Activated T-helper 17 cell treated with anti-CD3 and anti-CD28 coated beads, Interleukin-2, amount 50 U/mL, for 72 hours (primary cell): ENCODE results near the gene NOXA1. TPM values are rescaled to one million over a fixed set of nuclear protein-coding genes. Genes with fewer than 3 reads are reported as not detected.
A peak's percentile ranks its signal among the peaks of the same experiment; 100 is the strongest.

Source experiments
- ATAC-seq: fragments of 150-1000 bp; cut with Tn5 transposase; replicated peaks from 2 replicates; pipeline ENCODE4 v1.10.0; 2021; ENCODE audit warnings: mild to moderate bottlenecking, moderate library complexity
- H3K27ac Mint-ChIP-seq: one replicate; pipeline ENCODE4 v1.8.0; 2022; ENCODE audit warnings: mixed read lengths
- H3K27me3 Mint-ChIP-seq: one replicate; pipeline ENCODE4 v1.8.0; 2022; ENCODE audit warnings: mixed read lengths
- H3K36me3 Mint-ChIP-seq: one replicate; pipeline ENCODE4 v1.8.0; 2022; ENCODE audit warnings: low read depth, mild to moderate bottlenecking, mixed read lengths
- H3K4me1 Mint-ChIP-seq: one replicate; pipeline ENCODE4 v1.8.0; 2022; ENCODE audit warnings: mixed read lengths
- H3K4me3 Mint-ChIP-seq: one replicate; pipeline ENCODE4 v1.8.0; 2022; ENCODE audit warnings: mild to moderate bottlenecking, mixed read lengths
- H3K9me3 Mint-ChIP-seq: one replicate; pipeline ENCODE4 v1.8.0; 2022; ENCODE audit warnings: mixed read lengths
- total RNA-seq, 2 donors: library from RNA; stranded (reverse); gene quantifications; one replicate each; pipeline ENCODE4 v1.2.3, GENCODE V29; 2022

NOXA1 gene
- total RNA-seq, 2 donors from 2014 or later = 0.39 to 0.58 TPM

GRCh38 chr9:137477778-137478612, 54.8 kb downstream of the NOXA1 start:
- ATAC-seq = no peak
- peaks cover 16% of the 10 kb centered on the region for H3K9me3 Mint-ChIP-seq
- no peaks in the 10 kb centered on the region for H3K27me3 Mint-ChIP-seq
- H3K4me1 Mint-ChIP-seq = no peaks in the 10 kb centered on the region
- no peak overlapping the region for H3K27ac Mint-ChIP-seq
- H3K36me3 Mint-ChIP-seq = no peaks in the 10 kb centered on the region
- H3K4me3 Mint-ChIP-seq = no peak overlapping the region

GRCh38 chr9:137478613-137478961, 55.4 kb downstream of the NOXA1 start:
- no peak overlapping the region for H3K4me3 Mint-ChIP-seq
- H3K27me3 Mint-ChIP-seq = no peaks in the 10 kb centered on the region
- no peaks in the 10 kb centered on the region for H3K36me3 Mint-ChIP-seq
- no peaks in the 10 kb centered on the region for H3K4me1 Mint-ChIP-seq
- H3K9me3 Mint-ChIP-seq = peaks cover 12% of the 10 kb centered on the region
- no peak for ATAC-seq
- no peak overlapping the region for H3K27ac Mint-ChIP-seq

- no peaks in the 10 kb centered on the region for H3K36me3 Mint-ChIP-seq
- no peaks in the 10 kb centered on the region for H3K27me3 Mint-ChIP-seq
- ATAC-seq = no peak
- peaks cover 10% of the 10 kb centered on the region for H3K9me3 Mint-ChIP-seq
- H3K4me1 Mint-ChIP-seq = no peaks in the 10 kb centered on the region
- no peak overlapping the region for H3K27ac Mint-ChIP-seq
- no peak overlapping the region for H3K4me3 Mint-ChIP-seq
Observed at GRCh38 chr9:137478962-137479861, 56.0 kb downstream of the NOXA1 start.

- Mint-ChIP-seq H3K27me3 (no peaks in the 10 kb centered on the region), H3K27ac (no peak overlapping the region), H3K4me3 (no peak overlapping the region), H3K9me3 (peaks cover 8% of the 10 kb centered on the region), H3K4me1 (no peaks in the 10 kb centered on the region), H3K36me3 (no peaks in the 10 kb centered on the region)
- ATAC-seq = no peak
Observed at GRCh38 chr9:137479892-137480685, 56.9 kb downstream of the NOXA1 start.

- no peaks in the 10 kb centered on the region for H3K36me3 Mint-ChIP-seq
- no peak overlapping the region for H3K27ac Mint-ChIP-seq
- no peaks in the 10 kb centered on the region for H3K4me1 Mint-ChIP-seq
- no peak overlapping the region for H3K4me3 Mint-ChIP-seq
- no peaks in the 10 kb centered on the region for H3K27me3 Mint-ChIP-seq
- H3K9me3 Mint-ChIP-seq = peaks cover 4% of the 10 kb centered on the region
- ATAC-seq = no peak
Observed at GRCh38 chr9:137480686-137481683, 57.8 kb downstream of the NOXA1 start.

- no peaks in the 10 kb centered on the region for H3K27me3 Mint-ChIP-seq
- H3K4me3 Mint-ChIP-seq = no peak overlapping the region
- H3K9me3 Mint-ChIP-seq = no peaks in the 10 kb centered on the region
- no peak overlapping the region for H3K27ac Mint-ChIP-seq
- ATAC-seq = peak; percentile 7
- no peaks in the 10 kb centered on the region for H3K36me3 Mint-ChIP-seq
- H3K4me1 Mint-ChIP-seq = no peaks in the 10 kb centered on the region
Observed at GRCh38 chr9:137482094-137482781, 59.0 kb downstream of the NOXA1 start.

Other genes with a start within 250 kb of the NOXA1 start
- gene ANAPC2, start 234.8 kb upstream of the NOXA1 start, total RNA-seq = 10 to 100 TPM; 50.6 to 53.1 TPM
- gene SSNA1, start 234.7 kb upstream of the NOXA1 start, total RNA-seq = 10 to 100 TPM; 43.7 to 84.7 TPM
- 1 to 10 TPM; 5.5 to 9.4 TPM for gene TPRN, start 222.7 kb upstream of the NOXA1 start, total RNA-seq
- gene TMEM203, start 217.7 kb upstream of the NOXA1 start, total RNA-seq = 10 to 100 TPM; 19.3 to 27.3 TPM
- 10 to 100 TPM; 20.5 to 40.2 TPM for gene NDOR1, start 217.7 kb upstream of the NOXA1 start, total RNA-seq
- 1 to 10 TPM; 3.5 to 7.4 TPM for gene RNF208, start 201.2 kb upstream of the NOXA1 start, total RNA-seq
- under 1 TPM; 0.32 to 0.40 TPM for gene CYSRT1, start 198.2 kb upstream of the NOXA1 start, total RNA-seq
- gene RNF224, start 195.9 kb upstream of the NOXA1 start, total RNA-seq = under 1 TPM in 1 of 2 donors, not detected in 1; 0.17 TPM
- not detected for gene SLC34A3, start 192.5 kb upstream of the NOXA1 start, total RNA-seq
- 100 to 1,000 TPM; 232 to 372 TPM for gene TUBB4B, start 182.1 kb upstream of the NOXA1 start, total RNA-seq
- not detected for gene STPG3, start 172.1 kb upstream of the NOXA1 start, total RNA-seq
- 10 to 100 TPM; 43.6 to 78.0 TPM for gene NELFB, start 168.1 kb upstream of the NOXA1 start, total RNA-seq
- 10 to 100 TPM in 1 of 2 donors, 1 to 10 TPM in 1; 4.9 to 11.5 TPM for gene TOR4A, start 145.7 kb upstream of the NOXA1 start, total RNA-seq
- gene NRARP, start 121.1 kb upstream of the NOXA1 start, total RNA-seq = under 1 TPM; 0.66 to 0.86 TPM
- 1 to 10 TPM; 8.8 to 10.0 TPM for gene EXD3, start 231 bp upstream of the NOXA1 start, total RNA-seq
- not detected for gene ENTPD8, start 18.0 kb downstream of the NOXA1 start, total RNA-seq
- gene NSMF, start 35.9 kb downstream of the NOXA1 start, total RNA-seq = 10 to 100 TPM; 26.6 to 35.5 TPM
- gene PNPLA7, start 127.0 kb downstream of the NOXA1 start, total RNA-seq = 1 to 10 TPM; 2.9 to 5.1 TPM
- gene MRPL41, start 128.5 kb downstream of the NOXA1 start, total RNA-seq = 10 to 100 TPM; 23.3 to 45.5 TPM
- 10 to 100 TPM; 26.7 to 35.5 TPM for gene DPH7, start 155.5 kb downstream of the NOXA1 start, total RNA-seq
- 10 to 100 TPM; 27.2 to 43.6 TPM for gene ZMYND19, start 167.1 kb downstream of the NOXA1 start, total RNA-seq
- 10 to 100 TPM; 39.0 to 43.0 TPM for gene ARRDC1, start 182.3 kb downstream of the NOXA1 start, total RNA-seq
- gene EHMT1, start 195.6 kb downstream of the NOXA1 start, total RNA-seq = 10 to 100 TPM; 77.2 to 77.8 TPM